NCI-H82 treated with DMSO at 0.1 percent for 48 hours (cell line): ENCODE measurements around the gene SF3A2.
A peak's percentile ranks its signal among the peaks of the same experiment; 100 is the strongest.
"Not testable (repeated sequence)": the region's sequence is repeated elsewhere in the genome, so short reads cannot be mapped to it uniquely, and the experiment has no call there.

ENCODE experiments used
- DNase-seq: peaks from one replicate; lab custom pipeline; 2025; ENCODE audit not compliant: unreplicated experiment; lab: John Stamatoyannopoulos, UW

SF3A2 gene

DNA sequence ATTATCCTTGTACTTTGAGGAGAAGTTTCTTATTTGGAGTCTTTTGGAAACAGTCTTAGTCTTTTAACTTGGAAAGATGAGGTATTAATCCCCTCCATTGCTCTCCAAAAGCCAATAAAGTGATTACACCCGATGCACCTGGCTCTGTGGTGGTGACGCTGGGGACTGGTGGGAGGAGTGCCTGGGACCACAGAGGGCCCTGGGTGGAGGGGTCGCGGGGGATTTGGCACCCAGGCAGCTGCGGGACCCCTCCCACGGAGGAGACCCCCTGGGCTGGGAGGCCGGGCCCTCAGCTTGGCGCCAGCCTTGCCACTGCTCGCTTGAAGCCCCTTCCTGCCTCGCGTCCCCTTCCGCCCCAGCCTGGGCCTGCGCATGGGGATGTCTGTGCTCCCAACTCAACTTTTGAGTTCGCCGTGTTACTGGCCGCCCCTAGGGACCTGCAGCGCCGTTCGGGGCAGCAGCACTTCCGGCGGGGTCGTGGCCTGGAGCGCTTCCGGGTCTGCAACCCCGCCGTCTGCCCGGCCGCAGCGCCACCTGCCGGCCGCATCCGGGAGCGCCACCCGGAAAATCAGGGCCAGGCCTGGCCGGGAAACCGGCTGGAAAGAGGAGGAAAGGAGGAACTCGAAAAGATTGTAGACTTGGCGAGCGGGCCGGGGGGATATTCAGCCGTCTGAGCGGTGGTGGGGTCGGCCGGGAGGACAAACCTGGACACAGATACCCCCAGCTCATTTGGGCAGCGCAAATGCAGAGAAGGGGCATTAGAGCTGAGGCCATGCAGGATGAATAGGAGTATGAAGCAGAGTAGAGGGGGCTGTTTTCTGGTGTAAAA lies 36.9 kb downstream of the SF3A2 start:
- DNase-seq = peak; percentile 69

DNA sequence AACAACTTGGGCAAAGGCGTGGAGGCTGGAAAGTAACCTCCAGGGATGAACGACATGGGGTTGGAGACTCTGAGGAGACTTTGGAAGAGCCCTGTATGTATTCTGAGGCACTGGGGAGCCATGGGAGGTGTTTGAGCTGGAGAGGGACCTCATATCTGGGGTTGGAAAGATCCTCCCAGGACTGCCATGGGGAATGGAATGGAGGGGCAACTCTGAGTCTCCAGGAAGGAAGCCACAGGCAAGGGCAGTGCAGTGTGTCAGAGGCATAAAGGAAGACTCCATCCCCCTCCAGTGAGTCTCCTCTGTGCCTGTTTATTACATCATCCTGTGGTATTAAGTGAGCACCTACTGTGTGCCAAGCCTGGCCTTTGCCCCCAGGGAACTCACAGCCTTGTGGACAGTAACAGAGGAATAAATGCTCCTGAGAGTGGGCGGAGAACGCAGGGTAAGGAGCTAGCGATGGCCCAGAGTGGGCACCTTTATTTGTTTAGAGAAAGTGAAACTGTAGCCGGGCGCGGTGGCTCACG lies 37.6 kb downstream of the SF3A2 start:
- no peak for DNase-seq

DNA sequence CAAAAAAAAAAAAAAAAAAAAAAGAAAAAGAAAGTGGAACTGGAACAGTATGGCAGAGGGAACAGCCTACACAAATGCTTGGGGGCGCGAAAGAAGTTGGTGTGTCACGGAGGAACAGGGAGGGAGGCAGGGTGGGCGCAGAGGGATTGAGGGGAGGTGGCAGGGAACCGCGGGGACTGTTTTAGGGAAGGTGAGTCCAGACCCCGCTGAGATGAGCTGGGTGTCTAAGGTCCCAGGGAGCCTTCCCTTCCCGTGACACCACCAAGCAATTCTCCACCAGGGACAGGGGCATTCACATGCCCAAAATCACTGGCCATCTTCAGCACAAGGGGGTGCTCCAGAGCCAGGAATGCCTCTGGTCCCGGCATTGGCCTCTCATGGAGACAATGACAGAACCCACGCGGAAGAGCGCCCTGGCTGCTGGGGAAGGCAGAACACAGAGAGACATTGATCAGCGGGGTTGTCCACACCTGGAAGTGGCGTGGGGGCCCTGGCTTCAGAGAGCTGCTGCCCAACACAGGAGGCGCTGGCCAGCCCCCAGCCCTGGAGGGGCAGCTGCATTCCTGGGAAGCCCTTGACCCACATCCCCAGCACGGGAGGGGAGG lies 38.4 kb downstream of the SF3A2 start:
- DNase-seq = no peak

DNA sequence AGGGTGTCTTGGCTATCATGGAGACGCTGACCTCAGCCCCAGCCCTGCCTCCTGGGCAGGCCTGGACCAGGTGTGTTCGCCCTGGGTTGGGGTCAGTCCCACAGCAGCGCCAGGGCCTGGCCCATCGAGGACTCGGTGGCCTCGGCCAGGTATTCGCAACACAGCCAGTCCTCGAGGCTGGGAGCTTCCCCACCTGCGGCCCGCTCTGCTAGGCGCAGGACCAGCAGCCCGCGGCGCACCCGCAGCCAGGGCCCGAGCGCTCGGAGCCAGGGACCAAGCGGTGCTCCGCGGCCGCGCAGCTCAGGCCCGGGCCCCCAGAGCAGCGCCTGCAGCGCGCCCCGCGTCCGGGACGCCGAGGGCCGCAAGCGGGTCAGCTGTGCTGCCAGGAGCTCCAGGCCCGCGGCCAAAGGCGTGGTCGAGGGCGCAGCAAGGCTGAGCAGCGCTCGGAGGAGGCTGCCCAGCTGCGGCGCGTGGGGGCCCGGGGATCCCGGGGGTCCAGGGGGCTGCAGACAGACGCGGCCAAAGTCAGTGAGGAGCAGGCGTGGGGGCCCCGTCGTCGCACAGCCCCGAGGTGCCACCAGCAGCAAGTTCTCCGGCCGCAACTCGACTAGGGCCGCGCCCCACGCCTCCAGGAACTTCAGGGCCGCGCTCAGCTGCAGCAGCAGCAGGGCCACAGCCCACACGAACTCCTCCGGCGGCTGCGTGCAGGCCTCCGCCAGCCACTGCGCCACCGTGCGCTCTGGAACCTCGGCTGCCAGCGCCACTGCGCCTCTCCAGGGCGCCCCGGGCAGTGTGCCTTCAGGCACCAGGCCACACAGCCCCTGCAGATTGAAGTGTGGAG lies 39.2 kb downstream of the SF3A2 start:
- no peak for DNase-seq

DNA sequence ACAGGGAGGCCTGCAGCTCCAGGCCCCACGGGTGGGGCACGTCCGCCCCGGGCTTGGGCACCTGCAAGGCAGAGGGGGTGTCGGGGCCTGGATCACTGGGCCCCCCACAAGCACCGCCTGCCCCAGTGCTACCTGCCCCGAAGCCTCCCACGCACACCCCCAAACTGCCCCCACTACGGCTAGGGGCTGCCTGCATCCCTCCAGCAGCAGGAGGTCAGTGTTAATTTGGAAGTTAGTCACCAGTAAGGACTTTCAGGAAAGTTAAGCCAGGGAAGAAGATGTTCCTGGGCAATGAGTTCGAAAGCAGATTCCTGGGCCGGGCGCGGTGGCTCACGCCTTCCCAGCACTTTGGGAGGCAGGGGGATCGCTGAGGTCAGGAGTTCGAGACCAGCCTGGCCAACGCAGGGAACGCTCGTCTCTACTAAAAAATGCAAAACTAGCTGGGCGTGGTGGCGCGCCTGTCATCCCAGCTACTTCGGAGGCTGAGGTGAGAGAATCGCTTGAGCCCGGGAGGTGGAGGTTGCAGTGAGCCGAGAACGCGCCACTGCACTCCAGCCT lies 39.9 kb downstream of the SF3A2 start:
- no peak for DNase-seq

DNA sequence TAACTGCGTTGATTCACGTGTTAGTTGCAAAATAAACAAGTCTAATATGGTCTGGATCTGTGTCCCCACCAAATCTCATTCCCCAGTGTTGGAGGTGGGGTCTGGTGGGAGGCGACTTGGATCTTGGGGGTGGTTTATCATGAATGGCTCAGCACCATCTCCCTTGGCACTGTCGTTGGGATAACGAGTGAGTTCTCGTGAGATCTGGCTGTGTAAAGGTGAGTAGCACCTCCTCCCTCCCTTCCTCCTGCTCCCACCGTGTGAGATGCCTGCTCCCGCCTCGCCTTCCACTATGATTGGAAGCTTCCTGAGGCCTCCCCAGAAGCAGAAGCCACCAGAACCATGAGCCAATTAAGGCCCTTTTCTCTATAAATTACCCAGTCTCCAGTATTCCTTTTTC lies 40.5 kb downstream of the SF3A2 start:
- no peak for DNase-seq

DNA sequence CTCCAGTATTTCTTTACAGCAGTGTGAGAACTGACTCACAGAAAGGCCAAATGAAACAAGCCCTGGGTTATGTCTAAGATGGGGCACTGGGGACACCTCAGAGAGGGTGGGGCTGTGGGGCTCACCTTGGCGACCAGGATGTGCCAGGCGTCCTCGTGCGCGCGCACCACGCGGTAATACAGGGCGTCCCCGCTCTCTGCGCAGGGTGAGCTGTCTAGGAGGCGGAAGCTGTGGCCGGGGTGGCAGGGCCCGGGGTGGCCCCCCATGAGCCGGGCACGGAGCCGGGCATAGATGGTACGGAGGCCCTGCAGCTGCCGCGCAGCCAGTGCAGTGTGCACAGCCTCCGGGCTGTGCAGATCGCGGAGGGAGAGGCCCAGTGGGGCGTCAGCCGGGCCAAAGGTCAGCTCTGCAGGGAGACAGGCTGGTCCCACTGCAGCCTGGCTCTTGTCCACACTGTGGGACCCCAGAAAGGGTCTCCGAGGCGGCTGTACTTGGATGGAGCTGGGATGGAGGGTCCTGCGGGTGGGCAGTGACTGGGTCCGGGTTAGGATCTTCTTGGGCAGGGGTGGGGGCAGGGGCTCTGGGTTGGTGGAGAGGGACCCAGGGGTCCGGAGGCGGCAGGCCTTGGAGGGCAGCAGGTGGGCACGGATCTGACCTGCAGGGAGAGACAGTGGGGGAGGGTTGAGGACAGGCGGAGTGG lies 42.0 kb downstream of the SF3A2 start:
- no peak for DNase-seq

DNA sequence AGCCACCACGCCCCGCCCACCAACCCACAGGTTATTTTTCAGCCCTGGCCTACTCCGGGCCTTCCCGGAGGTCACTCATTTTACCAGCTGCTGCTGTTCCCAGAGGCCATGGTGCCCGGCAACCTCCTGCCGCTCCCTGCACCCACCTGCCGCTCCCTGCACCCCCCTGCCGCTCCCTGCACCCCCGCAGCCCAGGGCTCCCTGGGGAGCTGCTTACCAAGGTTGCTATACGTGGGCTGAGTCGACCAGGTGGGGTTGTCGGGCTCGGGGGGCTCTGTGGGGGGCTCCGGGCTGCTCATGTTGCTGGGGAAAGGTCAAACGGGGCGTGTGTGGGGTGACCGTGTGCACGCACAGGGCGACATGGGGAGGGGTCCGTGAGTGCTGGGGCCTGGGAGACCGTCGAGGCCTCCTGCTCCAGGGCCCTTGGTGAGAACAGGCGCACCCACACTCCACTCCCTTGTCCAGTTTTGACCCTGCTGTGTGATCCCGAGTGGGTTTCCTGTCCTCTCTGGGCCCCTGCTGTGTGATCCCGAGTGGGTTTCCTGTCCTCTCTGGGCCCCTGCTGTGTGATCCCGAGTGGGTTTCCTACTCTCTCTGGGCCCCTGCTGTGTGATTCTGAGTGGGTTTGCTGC lies 44.1 kb downstream of the SF3A2 start:
- no peak for DNase-seq

DNA sequence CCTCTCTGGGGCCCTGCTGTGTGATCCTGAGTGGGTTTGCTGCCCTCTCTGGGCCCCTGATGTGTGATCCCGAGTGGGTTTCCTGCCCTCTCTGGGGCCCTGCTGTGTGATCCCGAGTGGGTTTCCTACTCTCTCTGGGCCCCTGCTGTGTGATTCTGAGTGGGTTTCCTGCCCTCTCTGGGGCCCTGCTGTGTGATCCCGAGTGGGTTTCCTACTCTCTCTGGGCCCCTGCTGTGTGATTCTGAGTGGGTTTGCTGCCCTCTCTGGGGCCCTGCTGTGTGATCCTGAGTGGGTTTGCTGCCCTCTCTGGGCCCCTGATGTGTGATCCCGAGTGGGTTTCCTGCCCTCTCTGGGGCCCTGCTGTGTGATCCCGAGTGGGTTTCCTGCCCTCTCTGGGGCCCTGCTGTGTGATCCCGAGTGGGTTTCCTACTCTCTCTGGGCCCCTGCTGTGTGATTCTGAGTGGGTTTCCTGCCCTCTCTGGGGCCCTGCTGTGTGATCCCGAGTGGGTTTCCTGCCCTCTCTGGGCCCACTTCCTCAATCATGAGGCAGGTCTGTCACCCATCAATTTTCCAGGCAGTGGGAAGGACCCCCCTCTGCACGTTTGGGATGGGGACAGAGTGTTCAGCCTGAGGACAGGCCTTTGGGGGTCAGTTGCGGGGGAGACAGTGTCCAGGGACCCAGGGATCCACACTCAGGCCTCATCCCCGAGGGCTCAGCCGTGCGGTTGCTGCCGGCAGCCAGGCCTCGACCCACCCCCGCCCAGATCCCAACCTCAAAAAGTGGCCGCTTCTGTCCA lies 44.8 kb downstream of the SF3A2 start:
- not testable (repeated sequence) for DNase-seq

DNA sequence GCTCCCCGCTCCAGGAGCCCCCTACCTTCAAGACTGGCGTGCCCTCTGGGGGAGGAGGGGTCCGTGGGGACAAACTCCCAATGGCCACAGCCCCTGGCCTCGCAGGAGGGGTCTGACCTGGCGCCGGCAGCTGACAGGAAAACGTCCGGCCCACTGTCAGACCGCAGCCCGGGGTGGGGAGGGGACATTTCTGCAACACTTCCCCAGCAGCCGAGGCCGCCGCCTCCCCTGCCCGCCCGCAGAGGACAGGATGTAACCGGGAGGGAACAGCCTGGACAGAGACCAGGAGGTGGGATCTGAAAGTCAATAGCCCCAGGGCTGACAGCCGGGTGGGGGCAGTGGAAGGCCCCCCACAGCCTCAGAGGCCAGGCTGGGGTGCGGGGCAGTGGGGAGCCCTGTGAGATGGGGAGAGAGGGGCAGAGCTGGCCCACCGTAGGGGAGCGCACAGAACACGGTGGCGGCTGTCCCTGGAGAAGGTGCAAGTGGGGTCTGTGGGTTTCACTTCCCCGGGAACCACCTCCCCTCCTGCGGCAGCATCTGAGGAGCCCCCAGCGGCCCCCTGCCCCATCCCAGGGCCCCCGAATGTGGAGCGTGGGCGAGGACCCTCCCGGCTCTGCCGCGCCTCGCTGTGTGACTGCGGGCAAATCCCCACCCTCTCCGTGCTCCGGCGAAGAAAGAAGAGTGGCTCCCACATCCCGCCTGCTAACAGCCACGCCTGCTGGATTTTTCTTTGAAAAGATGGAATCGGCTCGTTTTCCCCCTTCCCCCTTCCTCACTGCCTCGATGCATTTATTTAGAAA lies 45.6 kb downstream of the SF3A2 start, which contains the start of gene PEAK3:
TSS of gene PEAK3 (minus strand) at position 114 of the 800 bp plus-strand sequence. CDS start 1,244 bp downstream, outside the sequence.
- no peak for DNase-seq

DNA sequence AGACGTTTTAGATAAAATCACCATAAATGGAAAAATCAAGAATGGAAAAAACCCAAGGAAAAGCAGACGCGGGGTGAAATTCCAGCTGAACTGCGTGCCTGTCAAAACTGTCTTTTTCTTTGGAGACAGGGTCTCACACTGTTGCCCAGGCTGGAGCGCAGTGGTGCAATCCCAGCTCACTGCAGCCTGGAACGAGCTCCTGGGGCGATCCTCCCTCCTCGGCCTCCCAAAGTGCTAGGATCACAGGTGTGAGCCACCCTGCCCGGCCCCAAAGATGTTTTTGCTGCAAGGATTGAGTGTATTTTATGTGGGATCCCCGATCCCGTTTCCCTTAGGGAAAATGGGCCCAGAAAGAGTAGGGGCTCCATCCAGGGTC lies 46.2 kb downstream of the SF3A2 start:
- no peak for DNase-seq

DNA sequence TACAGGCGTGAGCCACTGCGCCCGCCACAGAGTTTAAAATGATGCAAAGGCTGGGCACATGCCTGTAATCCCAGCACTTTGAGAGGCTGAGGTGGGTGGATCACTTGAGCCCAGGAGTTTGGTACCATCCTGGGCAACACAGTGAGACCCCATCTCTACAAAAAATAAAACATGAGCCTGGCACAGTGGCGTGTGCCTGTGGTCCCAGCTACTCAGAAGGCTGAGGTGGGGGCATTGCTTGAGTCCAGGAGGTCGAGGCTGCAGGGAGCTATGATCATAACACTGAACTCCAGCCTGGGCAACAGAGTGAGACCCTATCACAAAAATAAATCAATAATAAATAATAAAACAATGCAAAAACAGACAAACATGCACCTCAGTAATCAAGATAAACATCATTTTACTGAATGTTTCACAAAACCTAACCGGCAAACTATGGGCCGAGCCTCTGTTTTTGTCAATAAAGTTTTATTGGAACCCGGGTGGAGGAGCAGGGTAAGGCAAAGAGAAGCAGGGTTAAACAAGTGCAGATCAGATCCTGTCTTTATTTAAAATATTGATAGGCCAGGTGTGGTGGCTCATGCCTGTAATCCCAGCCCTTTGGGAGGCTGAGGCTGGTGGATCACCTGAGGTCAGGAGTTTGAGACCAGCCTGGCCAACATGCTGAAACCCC lies 47.3 kb downstream of the SF3A2 start:
- no peak for DNase-seq

DNA sequence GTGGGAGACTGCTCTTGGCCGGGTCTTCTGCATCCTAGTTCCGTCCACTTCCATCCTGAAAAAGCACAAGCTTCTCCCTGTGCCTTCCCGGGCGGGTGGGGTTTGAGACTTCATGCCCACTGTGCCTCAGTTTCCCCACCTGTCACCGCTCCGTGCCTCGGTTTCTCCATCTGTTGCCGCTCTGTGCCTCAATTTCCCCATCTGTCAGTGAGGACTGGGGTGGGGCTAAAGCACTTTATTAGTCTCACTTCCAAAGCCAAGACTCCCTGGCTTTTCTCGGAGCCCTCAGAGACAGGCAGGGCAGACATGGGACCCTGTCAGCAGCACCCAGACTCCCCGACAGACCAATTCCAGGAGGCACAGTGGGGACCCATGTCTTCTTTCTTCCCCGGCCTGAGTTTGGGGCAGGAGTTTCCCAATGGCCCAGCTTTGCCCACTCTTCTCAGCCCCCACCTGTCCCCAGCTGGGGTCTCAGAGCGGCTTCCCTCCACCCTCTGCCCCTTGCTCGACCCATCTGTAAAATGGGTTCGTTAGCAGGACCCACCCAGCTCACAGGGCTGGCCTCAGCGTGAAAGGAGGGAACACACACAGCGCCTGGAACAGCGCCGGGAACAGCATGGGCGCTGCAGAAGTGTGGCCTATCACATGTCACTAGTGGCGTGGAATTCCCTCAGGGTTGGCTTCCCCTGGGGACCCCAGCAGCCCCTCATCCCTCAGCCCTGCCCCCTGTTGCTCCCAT lies 49.9 kb downstream of the SF3A2 start:
- no peak for DNase-seq

DNA sequence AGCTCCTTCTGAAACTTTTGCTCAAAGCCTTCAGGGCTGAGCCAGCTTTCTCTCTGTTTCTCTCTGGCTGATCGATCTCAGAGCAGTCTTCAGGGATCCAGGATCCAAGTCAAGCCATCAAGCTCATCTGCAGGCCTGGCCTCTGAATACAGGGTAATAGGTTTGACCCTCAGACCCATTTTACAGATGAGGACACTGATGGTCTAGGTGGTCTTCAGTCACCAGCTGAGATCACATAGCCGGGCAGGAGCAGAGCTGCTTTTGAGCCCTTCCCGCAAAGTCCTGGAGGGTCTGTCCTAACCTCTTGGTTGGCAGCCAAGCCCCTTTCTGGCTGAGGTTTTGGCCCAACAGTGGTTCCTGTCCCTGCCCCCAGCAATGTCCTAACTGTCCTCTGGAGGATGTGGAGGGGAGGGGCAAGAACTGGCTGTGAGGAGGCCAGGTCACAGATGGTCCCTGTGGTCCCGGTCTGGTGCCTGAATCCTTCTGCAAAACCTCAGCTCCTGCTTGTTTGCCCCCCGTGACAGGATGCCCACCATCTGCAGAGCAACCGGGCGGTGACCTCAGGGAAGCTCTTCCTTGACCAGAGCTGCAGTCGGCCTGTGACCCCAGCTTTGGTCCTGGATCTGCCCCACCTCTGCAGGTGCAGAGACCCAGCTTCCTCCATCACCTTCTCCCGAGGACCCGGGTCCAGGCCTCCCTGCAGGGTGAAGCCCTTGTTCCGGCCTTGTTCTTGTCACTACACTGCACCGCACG lies 51.1 kb downstream of the SF3A2 start:
- DNase-seq = no peak

DNA sequence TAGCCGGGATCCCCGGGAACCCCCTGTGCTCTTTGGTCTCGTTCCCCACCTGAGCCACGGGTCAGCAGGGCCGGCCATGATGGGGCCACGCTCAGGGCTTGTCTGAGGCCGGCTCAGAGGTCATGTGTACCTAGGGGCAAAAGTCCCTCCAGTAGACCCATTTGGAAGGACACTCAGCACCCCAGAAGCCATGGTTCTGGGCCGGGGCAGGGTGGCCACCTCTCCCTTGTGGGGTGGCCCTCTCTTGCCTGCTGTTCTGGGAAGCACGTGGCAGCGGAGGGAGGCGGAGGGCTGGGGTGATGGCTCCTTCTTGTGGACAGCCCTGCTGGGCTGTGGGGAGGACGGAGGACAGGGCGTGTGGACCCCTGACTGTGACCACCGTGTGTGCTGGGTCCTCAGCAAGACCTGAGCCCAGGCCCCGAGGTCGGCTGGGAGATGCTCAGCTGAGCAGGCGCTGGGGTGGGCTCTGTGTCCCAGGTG lies 51.8 kb downstream of the SF3A2 start:
- DNase-seq = no peak
